ENCODE data around the gene PPM1K.

DNA sequence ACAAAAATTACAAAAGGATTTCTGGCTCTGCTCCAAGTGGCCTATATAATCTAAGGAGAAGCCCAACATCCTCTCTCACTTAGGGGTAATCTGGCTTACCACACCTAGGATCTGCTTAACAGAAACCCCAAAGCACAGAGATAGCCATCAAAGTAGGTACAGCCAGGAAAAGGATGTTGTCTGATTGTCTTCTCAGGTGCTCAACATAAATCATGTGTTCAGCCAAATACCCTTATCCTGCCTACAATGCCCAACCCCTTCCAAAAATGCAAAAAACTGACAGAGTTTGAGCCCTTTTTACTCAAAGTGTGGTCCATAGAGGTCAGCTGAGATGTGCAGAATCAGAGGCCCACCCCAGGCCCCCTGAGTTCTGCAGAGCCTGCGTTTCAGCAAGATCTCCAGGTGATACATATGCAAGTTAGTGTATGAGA, 53.9 kb downstream of the PPM1K start:
- TF ChIP-seq POLR2AphosphoS5 (IDR thresholded peaks at IDR 0.05; ENCODE audit: insufficient read depth in 1 of 2, low read depth in 1 of 2), result no peak
- TF ChIP-seq, protein P1, sequence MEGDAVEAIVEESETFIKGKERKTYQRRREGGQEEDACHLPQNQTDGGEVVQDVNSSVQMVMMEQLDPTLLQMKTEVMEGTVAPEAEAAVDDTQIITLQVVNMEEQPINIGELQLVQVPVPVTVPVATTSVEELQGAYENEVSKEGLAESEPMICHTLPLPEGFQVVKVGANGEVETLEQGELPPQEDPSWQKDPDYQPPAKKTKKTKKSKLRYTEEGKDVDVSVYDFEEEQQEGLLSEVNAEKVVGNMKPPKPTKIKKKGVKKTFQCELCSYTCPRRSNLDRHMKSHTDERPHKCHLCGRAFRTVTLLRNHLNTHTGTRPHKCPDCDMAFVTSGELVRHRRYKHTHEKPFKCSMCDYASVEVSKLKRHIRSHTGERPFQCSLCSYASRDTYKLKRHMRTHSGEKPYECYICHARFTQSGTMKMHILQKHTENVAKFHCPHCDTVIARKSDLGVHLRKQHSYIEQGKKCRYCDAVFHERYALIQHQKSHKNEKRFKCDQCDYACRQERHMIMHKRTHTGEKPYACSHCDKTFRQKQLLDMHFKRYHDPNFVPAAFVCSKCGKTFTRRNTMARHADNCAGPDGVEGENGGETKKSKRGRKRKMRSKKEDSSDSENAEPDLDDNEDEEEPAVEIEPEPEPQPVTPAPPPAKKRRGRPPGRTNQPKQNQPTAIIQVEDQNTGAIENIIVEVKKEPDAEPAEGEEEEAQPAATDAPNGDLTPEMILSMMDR (IDR thresholded peaks at IDR 0.05), result no peak
